Astrocyte of the spinal cord (primary cell): ENCODE measurements around the gene ACTR3.
"Not testable (repeated sequence)": the region's sequence is repeated elsewhere in the genome, so short reads cannot be mapped to it uniquely, and the experiment has no call there.

Source experiments
- DNase-seq: peaks from one replicate; pipeline ENCODE4 v3.0.0; 2011; ENCODE audit warnings: low read depth, low spot score
- H3K4me3 ChIP-seq: 2 replicates; pipeline ENCODE4 v1.5.1; 2011; ENCODE audit warnings: low read depth, mild to moderate bottlenecking, low read length, moderate library complexity
- in situ Hi-C: cut with HindIII; loops from 2 replicates; pipeline ENCODE4 v1.10.0; 2017; ENCODE audit warnings: low sequenced_read_pairs
- TF ChIP-seq, protein P1 (sequence below): IDR thresholded peaks from 2 replicates; pipeline ENCODE4 v1.5.1; 2012; ENCODE audit warnings: low read depth, mild to moderate bottlenecking, low read length, inconsistent platforms

The ACTR3 gene

DNA sequence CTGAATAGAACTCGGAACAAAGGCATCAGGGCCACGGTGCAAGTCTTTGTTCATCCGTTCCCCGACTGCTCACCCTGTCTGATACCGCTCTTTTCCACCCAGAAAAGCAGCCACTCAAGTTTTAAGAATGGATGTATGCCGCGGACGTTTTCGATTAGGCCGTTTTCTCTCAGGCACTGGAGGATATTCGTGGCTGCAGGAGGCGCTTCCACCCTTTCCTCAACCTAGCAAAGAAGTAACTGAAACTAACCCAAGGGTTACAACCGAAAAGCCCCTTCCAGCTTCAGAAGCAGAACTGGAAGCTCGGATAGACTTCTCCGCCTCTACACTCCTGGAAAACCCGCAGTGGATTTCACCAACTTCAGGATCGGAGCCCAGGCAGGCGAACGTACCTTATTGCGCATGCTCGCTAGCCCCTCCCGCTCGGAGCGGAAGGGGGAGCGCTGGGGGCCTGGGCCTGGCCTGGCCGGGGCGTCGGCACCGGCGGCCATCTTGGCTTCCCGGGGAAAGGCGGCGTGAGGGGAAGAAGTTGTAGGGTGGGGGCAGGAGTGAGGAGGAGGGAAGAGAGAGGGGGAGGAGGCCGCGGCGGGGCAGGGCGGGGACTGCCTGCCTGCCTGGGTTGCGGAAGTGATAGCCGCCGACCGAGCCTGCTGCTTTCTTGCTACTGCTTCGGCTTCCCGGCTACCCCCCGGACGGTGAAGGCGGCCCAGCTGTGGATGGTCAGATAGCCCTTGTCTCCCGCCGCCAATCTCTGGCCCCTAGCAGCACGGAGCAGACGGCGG is at the start of gene ACTR3:
TSS of gene ACTR3 (plus strand) at position 619 of the 782 bp plus-strand sequence. CDS start 191 bp downstream, outside the sequence.
- in situ Hi-C loops = no loop called here
- TF ChIP-seq, protein P1, sequence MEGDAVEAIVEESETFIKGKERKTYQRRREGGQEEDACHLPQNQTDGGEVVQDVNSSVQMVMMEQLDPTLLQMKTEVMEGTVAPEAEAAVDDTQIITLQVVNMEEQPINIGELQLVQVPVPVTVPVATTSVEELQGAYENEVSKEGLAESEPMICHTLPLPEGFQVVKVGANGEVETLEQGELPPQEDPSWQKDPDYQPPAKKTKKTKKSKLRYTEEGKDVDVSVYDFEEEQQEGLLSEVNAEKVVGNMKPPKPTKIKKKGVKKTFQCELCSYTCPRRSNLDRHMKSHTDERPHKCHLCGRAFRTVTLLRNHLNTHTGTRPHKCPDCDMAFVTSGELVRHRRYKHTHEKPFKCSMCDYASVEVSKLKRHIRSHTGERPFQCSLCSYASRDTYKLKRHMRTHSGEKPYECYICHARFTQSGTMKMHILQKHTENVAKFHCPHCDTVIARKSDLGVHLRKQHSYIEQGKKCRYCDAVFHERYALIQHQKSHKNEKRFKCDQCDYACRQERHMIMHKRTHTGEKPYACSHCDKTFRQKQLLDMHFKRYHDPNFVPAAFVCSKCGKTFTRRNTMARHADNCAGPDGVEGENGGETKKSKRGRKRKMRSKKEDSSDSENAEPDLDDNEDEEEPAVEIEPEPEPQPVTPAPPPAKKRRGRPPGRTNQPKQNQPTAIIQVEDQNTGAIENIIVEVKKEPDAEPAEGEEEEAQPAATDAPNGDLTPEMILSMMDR = no peak
- H3K4me3 ChIP-seq = peak within 1 kb of the TSS; percentile 89
- DNase-seq = peak; percentile 100

DNA sequence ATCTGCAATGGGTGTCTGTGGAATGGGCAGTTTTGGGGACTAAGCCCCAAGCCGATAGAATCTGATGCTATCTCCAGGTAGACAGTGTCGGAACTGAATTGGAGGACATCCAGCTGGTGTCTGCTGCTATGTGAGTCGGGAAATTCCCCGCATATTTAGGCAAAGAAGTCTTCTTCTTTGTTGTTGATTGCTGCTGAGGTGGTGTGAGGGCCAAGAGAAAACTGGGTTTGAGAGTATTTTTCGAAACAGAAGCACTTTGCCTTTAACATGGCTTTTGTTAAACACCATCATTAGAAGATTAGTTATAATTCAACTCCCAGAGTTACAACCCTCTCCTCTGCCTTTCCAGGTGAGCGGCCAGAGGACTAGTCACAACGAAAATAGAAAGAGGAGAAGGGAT is 49.4 kb upstream of the ACTR3 start:
- in situ Hi-C loops = no loop called here
- TF ChIP-seq, protein P1 = no peak
- no peak overlapping the region for H3K4me3 ChIP-seq
- DNase-seq = no peak

DNA sequence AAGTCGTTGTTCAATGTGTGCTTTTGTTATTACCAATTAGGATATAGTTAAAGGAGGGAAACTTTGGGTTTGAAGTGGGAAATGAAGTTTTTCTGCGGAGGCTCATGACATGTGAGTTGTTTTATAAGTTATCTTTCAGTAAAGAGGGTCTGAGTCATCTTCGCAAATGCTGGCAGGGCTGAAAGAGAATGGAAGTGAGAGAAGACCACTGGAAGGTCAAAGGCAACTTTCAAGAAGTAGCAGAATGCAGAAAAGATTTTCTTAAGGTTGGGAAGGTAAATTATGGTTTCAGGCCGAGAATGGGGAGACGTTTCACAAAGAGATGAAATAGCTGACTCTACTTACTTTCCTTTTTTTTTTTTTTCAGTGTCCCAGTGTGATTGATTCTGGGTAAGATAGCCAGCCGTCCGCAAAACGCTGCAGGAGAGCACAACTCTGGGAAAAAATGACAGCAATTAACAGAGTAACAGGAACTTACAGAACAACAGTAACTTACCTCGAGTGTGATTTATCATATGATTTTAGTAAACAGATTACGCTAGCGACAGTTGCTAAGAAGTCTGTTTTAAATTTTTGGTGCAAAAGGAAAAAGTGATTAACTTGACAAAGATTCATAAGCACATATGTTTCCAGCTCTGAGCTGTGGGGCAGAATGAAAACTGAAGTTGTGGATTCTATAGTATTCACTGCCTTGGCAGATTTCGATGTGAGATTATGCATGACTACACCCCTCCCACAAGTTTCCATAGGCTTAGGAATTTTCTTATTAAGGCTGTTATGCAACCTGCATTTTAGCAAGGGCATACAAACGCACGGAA is 46.8 kb upstream of the ACTR3 start:
- no peak for DNase-seq
- no peak overlapping the region for H3K4me3 ChIP-seq
- TF ChIP-seq, protein P1 = no peak
- in situ Hi-C loops = no loop called here

DNA sequence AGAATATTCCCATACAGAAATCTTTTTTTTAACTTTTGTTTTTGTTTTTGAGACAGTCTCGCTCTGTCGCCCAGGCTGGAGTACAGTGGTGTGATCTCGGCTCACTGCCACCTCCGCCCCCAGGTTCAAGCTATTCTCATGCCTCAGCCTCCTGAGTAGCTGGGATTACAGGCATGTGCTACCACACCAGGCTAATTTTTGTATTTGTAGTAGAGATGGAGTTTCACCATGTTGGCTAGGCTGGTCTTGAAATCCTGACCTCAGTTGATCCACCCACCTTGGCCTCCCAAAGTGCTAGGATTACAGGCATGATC is 46.2 kb upstream of the ACTR3 start:
- H3K4me3 ChIP-seq, in situ Hi-C loops, DNase-seq: not testable (repeated sequence)

DNA sequence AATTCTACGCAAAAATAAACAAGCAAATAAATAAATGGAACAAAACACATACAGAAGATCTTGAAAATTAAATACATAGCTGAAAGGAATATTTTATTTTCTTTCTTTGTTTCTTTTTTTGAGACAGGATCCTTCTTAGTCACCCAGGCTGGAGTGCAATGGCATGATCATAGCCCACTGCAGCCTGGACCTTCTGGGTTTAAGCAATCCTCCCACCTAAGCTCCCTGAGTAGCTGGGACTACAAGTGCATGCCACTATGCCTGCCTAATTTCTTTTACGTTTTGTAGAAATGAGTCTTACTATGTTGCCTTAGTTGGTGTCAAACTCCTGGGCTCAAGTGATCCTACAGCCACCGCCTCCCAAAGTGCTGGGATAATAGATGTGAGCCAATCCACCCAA is 44.6 kb upstream of the ACTR3 start:
- no peak overlapping the region for H3K4me3 ChIP-seq

DNA sequence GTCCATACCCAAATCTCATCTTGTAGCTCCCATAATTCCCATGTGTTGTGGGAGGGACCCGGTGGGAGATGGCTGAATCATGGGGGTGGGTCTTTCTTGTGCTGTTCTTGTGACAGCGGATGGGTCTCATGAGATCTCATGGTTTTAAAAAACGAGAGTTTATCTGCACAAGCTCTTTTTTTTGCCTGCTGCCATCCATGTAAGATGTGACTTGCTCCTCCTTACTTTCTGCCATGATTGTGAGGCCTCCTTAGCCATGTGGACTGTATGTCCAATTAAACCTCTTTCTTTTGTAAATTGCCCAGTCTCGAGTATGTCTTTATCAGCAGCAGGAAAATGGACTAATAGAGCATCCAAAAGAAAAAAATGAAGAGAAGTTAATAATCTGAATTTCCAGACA is 44.1 kb upstream of the ACTR3 start:
- DNase-seq, H3K4me3 ChIP-seq, in situ Hi-C loops: not testable (repeated sequence)

More for the DNA sequence above, 44.6 kb upstream of the ACTR3 start:
- TF ChIP-seq, protein P1 = no peak
- in situ Hi-C loops = no loop called here
- DNase-seq = no peak

DNA sequence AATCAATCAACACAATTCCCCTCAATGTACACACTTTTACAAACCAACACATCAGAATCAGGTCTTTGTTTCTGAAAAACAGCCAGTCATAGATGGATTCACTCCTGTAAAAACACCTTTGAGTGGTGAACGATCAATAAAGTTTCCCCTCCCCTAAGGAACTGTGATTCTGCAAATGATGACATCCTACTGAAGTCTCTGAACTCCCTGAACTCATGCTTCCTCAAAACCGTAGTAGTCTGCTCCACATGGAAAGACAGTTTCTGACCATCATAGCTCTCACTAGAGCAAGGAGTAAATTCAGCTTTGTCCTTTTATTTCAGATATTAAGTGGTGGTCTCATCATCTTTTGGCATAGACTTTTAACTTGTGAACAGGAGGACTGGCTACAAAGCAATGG is 43.5 kb upstream of the ACTR3 start:
- no peak overlapping the region for H3K4me3 ChIP-seq
- TF ChIP-seq, protein P1 = no peak
- DNase-seq = no peak
- in situ Hi-C loops = no loop called here
